Mammary epithelial cell (primary cell): Measurements from ENCODE around the gene SLCO3A1.

ENCODE experiments used
- CTCF ChIP-seq, 2 donors: IDR thresholded peaks in 1 of 2; conservative IDR thresholded peaks in 1 of 2; 2 replicates each; pipeline ENCODE4 v1.5.1; 2011 to 2012; ENCODE audit warnings: inconsistent platforms in 2 of 2, low read length in 2 of 2, mild to moderate bottlenecking in 2 of 2, control low read depth in 1 of 2, low read depth in 1 of 2; ENCODE audit not compliant: insufficient read depth in 1 of 2; ENCODE audit errors: extremely low read depth in 1 of 2
- EZH2 ChIP-seq: IDR thresholded peaks from 2 replicates; pipeline ENCODE4 v1.6.1; 2012; ENCODE audit warnings: low read length, inconsistent platforms, borderline replicate concordance

GRCh38 chr15:91845720-91846119 lies 7.8 kb upstream of the SLCO3A1 start:
- TF ChIP-seq CTCF (conservative IDR thresholded peaks at IDR 0.05 in 1 of 2, IDR thresholded peaks at IDR 0.05 in 1 of 2; ENCODE audit: extremely low read depth in 1 of 2, insufficient read depth in 1 of 2, low read depth in 1 of 2, low read length in 2 of 2), result no peak
- TF ChIP-seq EZH2, result no peak
